ENCODE results near the gene USP53.

USP53 gene

GRCh38 chr4:119189638-119190037 is 22.9 kb upstream of the USP53 start:
- no peak overlapping the region for H3K4me3 ChIP-seq (ENCODE audit: low read length)
- no peak for TF ChIP-seq CTCF (IDR thresholded peaks at IDR 0.05; ENCODE audit: insufficient read depth, low read depth, low read length, missing control alignments)
- no peak for DNase-seq (ENCODE audit: low read depth)

- DNase-seq (ENCODE audit: low read depth): no peak
- no peak overlapping the region for H3K4me3 ChIP-seq (ENCODE audit: low read length)
- no peak for TF ChIP-seq CTCF (IDR thresholded peaks at IDR 0.05; ENCODE audit: insufficient read depth, low read depth, low read length, missing control alignments)
Observed at GRCh38 chr4:119190354-119190753, 22.2 kb upstream of the USP53 start.

- TF ChIP-seq CTCF (IDR thresholded peaks at IDR 0.05; ENCODE audit: insufficient read depth, low read depth, low read length, missing control alignments): no peak
- no peak for DNase-seq (ENCODE audit: low read depth)
- no peak overlapping the region for H3K4me3 ChIP-seq (ENCODE audit: low read length)
Observed at GRCh38 chr4:119191505-119191904, 21.0 kb upstream of the USP53 start.

- no peak overlapping the region for H3K4me3 ChIP-seq (ENCODE audit: low read length)
- DNase-seq (ENCODE audit: low read depth): no peak
- no peak for TF ChIP-seq CTCF (IDR thresholded peaks at IDR 0.05; ENCODE audit: insufficient read depth, low read depth, low read length, missing control alignments)
Observed at GRCh38 chr4:119197772-119198212, 14.7 kb upstream of the USP53 start.

- no peak overlapping the region for H3K4me3 ChIP-seq (ENCODE audit: low read length)
- no peak for DNase-seq (ENCODE audit: low read depth)
- TF ChIP-seq CTCF (IDR thresholded peaks at IDR 0.05; ENCODE audit: insufficient read depth, low read depth, low read length, missing control alignments): no peak
Observed at GRCh38 chr4:119204916-119205315, 7.6 kb upstream of the USP53 start.

- H3K4me3 ChIP-seq (ENCODE audit: low read length): no peak overlapping the region
- no peak for DNase-seq (ENCODE audit: low read depth)
- no peak for TF ChIP-seq CTCF (IDR thresholded peaks at IDR 0.05; ENCODE audit: insufficient read depth, low read depth, low read length, missing control alignments)
Observed at GRCh38 chr4:119205690-119206089, 6.8 kb upstream of the USP53 start.

- no peak overlapping the region for H3K4me3 ChIP-seq (ENCODE audit: low read length)
- no peak for DNase-seq (ENCODE audit: low read depth)
- no peak for TF ChIP-seq CTCF (IDR thresholded peaks at IDR 0.05; ENCODE audit: insufficient read depth, low read depth, low read length, missing control alignments)
Observed at GRCh38 chr4:119206178-119206577, 6.3 kb upstream of the USP53 start.

Measured in epithelial cell of esophagus (primary cell).